Neural progenitor cell (in vitro differentiated cells): ENCODE results near the gene TRAF2. TPM values are rescaled to one million over a fixed set of nuclear protein-coding genes. Genes with fewer than 3 reads are reported as not detected.

Source experiments
- DNase-seq: peaks from one replicate; pipeline ENCODE4 v3.0.0-alpha.2; 2016; ENCODE audit warnings: low spot score
- H2AFZ ChIP-seq: fragments of 200-600 bp; sonication (generic); replicated peaks from 2 replicates; pipeline ENCODE4 v1.6.1; 2016; ENCODE audit warnings: antibody characterized with exemption
- H3F3A ChIP-seq: fragments of 200-600 bp; sonication (generic); 2 replicates; pipeline ENCODE4 v1.6.1; 2016; ENCODE audit warnings: antibody characterized with exemption, low read depth
- H3K27ac ChIP-seq: fragments of 200-600 bp; sonication (generic); 2 replicates; pipeline ENCODE4 v1.5.1; 2016; ENCODE audit warnings: mild to moderate bottlenecking
- H3K27me3 ChIP-seq: fragments of 200-600 bp; sonication (generic); 2 replicates; pipeline ENCODE4 v1.6.1; 2016; ENCODE audit warnings: mild to moderate bottlenecking, moderate library complexity
- H3K36me3 ChIP-seq: fragments of 200-600 bp; sonication (generic); 2 replicates; pipeline ENCODE4 v1.5.1; 2016
- H3K4me1 ChIP-seq: fragments of 200-600 bp; sonication (generic); 2 replicates; pipeline ENCODE4 v1.6.1; 2016; ENCODE audit warnings: mixed run types
- H3K4me2 ChIP-seq: fragments of 200-600 bp; sonication (generic); 2 replicates; pipeline ENCODE4 v1.6.1; 2016
- H3K4me3 ChIP-seq: fragments of 200-600 bp; sonication (generic); 2 replicates; pipeline ENCODE4 v1.5.1; 2016
- H3K79me2 ChIP-seq: fragments of 200-600 bp; sonication (generic); 2 replicates; pipeline ENCODE4 v1.6.1; 2016; ENCODE audit warnings: low read depth
- H3K9ac ChIP-seq: fragments of 200-600 bp; sonication (generic); 2 replicates; pipeline ENCODE4 v1.6.1; 2016
- H3K9me3 ChIP-seq: fragments of 200-600 bp; sonication (generic); 2 replicates; pipeline ENCODE4 v1.5.1; 2016; ENCODE audit warnings: low read depth
- H4K20me1 ChIP-seq: fragments of 200-600 bp; sonication (generic); 2 replicates; pipeline ENCODE4 v1.6.1; 2016; ENCODE audit warnings: low read depth
- H3K27ac Mint-ChIP-seq: 3 replicates; pipeline ENCODE4 v1.8.0; 2021; ENCODE audit warnings: mixed read lengths
- H3K27me3 Mint-ChIP-seq: 2 replicates; pipeline ENCODE4 v1.8.0; 2022; ENCODE audit warnings: low read depth, mild to moderate bottlenecking, inconsistent platforms, moderate library complexity, mixed read lengths; ENCODE audit not compliant: insufficient read depth
- H3K36me3 Mint-ChIP-seq: 3 replicates; pipeline ENCODE4 v1.8.0; 2021; ENCODE audit warnings: mixed read lengths
- H3K4me1 Mint-ChIP-seq: 3 replicates; pipeline ENCODE4 v1.8.0; 2021; ENCODE audit warnings: mixed read lengths
- H3K4me3 Mint-ChIP-seq: 3 replicates; pipeline ENCODE4 v1.8.0; 2021; ENCODE audit warnings: mild to moderate bottlenecking, moderate library complexity, mixed read lengths
- H3K9me3 Mint-ChIP-seq: 3 replicates; pipeline ENCODE4 v1.8.0; 2020; ENCODE audit warnings: mixed read lengths
- CTCF ChIP-seq: fragments of 200-600 bp; sonication (generic); IDR thresholded peaks from 2 replicates; pipeline ENCODE4 v1.5.1; 2017; ENCODE audit warnings: antibody characterized with exemption, mild to moderate bottlenecking
- EZH2 ChIP-seq: fragments of 200-600 bp; sonication (generic); IDR thresholded peaks from 2 replicates; pipeline ENCODE4 v1.6.1; 2017; ENCODE audit warnings: antibody characterized with exemption, mild to moderate bottlenecking, moderate library complexity
- EZH2phosphoT487 ChIP-seq: fragments of 200-600 bp; sonication (generic); IDR thresholded peaks from 2 replicates; pipeline ENCODE4 v1.6.1; 2017; ENCODE audit warnings: antibody characterized with exemption
- total RNA-seq: library from RNA; depleted of rRNA; stranded (reverse); fragments of >200 nt; gene quantifications from 2 replicates; pipeline ENCODE4 v1.2.3, GENCODE V29; 2015; ENCODE audit warnings: low replicate concordance

The TRAF2 gene
- total RNA-seq, 1 donor from 2014 or later = 16.1 TPM

DNA sequence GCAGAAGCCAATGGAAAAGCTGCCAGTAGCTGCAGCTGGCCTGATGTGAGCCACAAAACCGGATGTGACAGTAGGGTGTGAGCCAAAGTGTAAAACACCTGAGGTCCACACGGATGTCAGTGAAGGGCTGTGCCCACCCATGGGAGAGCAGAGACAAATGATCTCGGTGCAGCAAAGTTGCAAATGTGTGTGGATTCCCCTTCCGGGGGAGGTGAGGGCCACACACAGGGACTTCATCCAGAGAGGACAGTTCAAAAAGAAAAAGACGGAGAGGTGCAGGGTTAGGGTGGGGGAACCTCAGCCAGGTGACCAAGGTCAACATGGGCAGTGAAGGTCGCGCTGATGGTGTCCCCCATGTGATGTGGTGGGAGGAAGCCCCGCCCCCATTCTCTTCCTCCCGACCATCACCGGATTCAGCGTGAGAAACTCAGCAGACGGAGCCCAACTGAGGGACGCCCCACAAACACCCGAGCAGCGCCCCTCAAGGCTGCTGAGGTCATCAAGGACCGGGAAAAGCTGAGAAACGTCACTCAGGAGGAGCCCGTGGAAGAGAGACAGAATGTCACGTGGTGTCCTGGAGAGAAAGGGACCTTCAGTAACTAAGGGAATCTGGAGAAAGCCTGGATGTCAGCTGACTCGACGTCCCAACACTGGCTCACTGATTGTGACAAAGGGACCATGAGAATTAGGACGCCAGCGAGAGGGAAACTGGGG, 79.6 kb downstream of the TRAF2 start:
- peak overlapping the region; percentile 64 for H3K27ac Mint-ChIP-seq

GRCh38 chr9:136968333-136969127, 82.2 kb downstream of the TRAF2 start:
- H3K27me3 ChIP-seq = no peaks in the 10 kb centered on the region
- Mint-ChIP-seq H3K4me3 (no peak overlapping the region), H3K4me1 (peaks cover 13% of the 10 kb centered on the region), H3K27ac (no peak overlapping the region), H3K27me3 (peaks cover 4% of the 10 kb centered on the region), H3K36me3 (no peaks in the 10 kb centered on the region), H3K9me3 (no peaks in the 10 kb centered on the region)
- no peak for TF ChIP-seq CTCF
- no peak for TF ChIP-seq EZH2
- no peak for TF ChIP-seq EZH2phosphoT487
- H3K9ac ChIP-seq = no peak overlapping the region
- H3K4me3 ChIP-seq = no peak overlapping the region
- no peaks in the 10 kb centered on the region for H3K36me3 ChIP-seq
- H2AFZ ChIP-seq = no peak overlapping the region
- no peak for DNase-seq
- peaks cover 6% of the 10 kb centered on the region for H3K4me1 ChIP-seq
- H3K79me2 ChIP-seq = no peaks in the 10 kb centered on the region
- H3K27ac ChIP-seq = no peak overlapping the region
- H3F3A ChIP-seq = no peaks in the 10 kb centered on the region
- H3K4me2 ChIP-seq = no peak overlapping the region
- no peaks in the 10 kb centered on the region for H3K9me3 ChIP-seq
- H4K20me1 ChIP-seq = no peaks in the 10 kb centered on the region

More for the DNA sequence above, 79.6 kb downstream of the TRAF2 start:
- no peaks in the 10 kb centered on the region for H3K36me3 Mint-ChIP-seq
- TF ChIP-seq EZH2phosphoT487 = no peak
- no peak for TF ChIP-seq CTCF
- no peak for TF ChIP-seq EZH2
- peaks cover 17% of the 10 kb centered on the region for H3K4me1 Mint-ChIP-seq
- peaks cover 6% of the 10 kb centered on the region for H3K4me1 ChIP-seq
- no peak overlapping the region for H3K27ac ChIP-seq
- H3K9me3 Mint-ChIP-seq = no peaks in the 10 kb centered on the region
- no peaks in the 10 kb centered on the region for H3K27me3 ChIP-seq
- peak; percentile 54 for DNase-seq
- peaks cover 4% of the 10 kb centered on the region for H3K27me3 Mint-ChIP-seq
- H3K4me2 ChIP-seq = peak overlapping the region; percentile 60
- peak overlapping the region; percentile 61 for H2AFZ ChIP-seq
- peak overlapping the region; percentile 18 for H3K4me3 Mint-ChIP-seq
- no peaks in the 10 kb centered on the region for H3K79me2 ChIP-seq
- no peaks in the 10 kb centered on the region for H3F3A ChIP-seq
- no peaks in the 10 kb centered on the region for H3K36me3 ChIP-seq
- no peak overlapping the region for H3K4me3 ChIP-seq
- H4K20me1 ChIP-seq = no peaks in the 10 kb centered on the region
- no peak overlapping the region for H3K9ac ChIP-seq
- H3K9me3 ChIP-seq = no peaks in the 10 kb centered on the region

- Histone ChIP-seq H4K20me1 (no peaks in the 10 kb centered on the region), H3K79me2 (no peaks in the 10 kb centered on the region), H3K4me2 (no peak overlapping the region), H3K4me3 (no peak overlapping the region), H3K9me3 (no peaks in the 10 kb centered on the region), H3K4me1 (peaks cover 6% of the 10 kb centered on the region), H3K36me3 (no peaks in the 10 kb centered on the region), H2AFZ (no peak overlapping the region), H3K9ac (no peak overlapping the region), H3F3A (no peaks in the 10 kb centered on the region), H3K27me3 (no peaks in the 10 kb centered on the region), H3K27ac (no peak overlapping the region)
- DNase-seq = no peak
- no peak overlapping the region for H3K4me3 Mint-ChIP-seq
- H3K27me3 Mint-ChIP-seq = peaks cover 4% of the 10 kb centered on the region
- no peaks in the 10 kb centered on the region for H3K9me3 Mint-ChIP-seq
- no peaks in the 10 kb centered on the region for H3K36me3 Mint-ChIP-seq
- H3K4me1 Mint-ChIP-seq = peaks cover 13% of the 10 kb centered on the region
- no peak overlapping the region for H3K27ac Mint-ChIP-seq
- TF ChIP-seq EZH2phosphoT487 = no peak
- TF ChIP-seq CTCF = no peak
- no peak for TF ChIP-seq EZH2
These were observed 82.8 kb downstream of the TRAF2 start for GRCh38 chr9:136969150-136969549.
